Fibroblast of mammary gland (primary cell): ENCODE measurements around the gene STIM1.

Experiments
- DNase-seq: peaks from one replicate; pipeline ENCODE4 v3.0.0-alpha.2; 2010; ENCODE audit warnings: low read depth
- H3K4me3 ChIP-seq: 2 replicates; pipeline ENCODE4 v1.5.1; 2011; ENCODE audit warnings: low read depth, mild to moderate bottlenecking, low read length, moderate library complexity; ENCODE audit not compliant: control insufficient read depth
- TF ChIP-seq, protein P1 (sequence below): conservative IDR thresholded peaks from 2 replicates; pipeline ENCODE4 v1.5.1; 2011; ENCODE audit warnings: low read depth, low read length, inconsistent platforms; ENCODE audit not compliant: control insufficient read depth, insufficient read depth

The STIM1 gene

GRCh38 chr11:3815845-3816244 lies 39.6 kb upstream of the STIM1 start:
- DNase-seq = no peak
- TF ChIP-seq, protein P1, sequence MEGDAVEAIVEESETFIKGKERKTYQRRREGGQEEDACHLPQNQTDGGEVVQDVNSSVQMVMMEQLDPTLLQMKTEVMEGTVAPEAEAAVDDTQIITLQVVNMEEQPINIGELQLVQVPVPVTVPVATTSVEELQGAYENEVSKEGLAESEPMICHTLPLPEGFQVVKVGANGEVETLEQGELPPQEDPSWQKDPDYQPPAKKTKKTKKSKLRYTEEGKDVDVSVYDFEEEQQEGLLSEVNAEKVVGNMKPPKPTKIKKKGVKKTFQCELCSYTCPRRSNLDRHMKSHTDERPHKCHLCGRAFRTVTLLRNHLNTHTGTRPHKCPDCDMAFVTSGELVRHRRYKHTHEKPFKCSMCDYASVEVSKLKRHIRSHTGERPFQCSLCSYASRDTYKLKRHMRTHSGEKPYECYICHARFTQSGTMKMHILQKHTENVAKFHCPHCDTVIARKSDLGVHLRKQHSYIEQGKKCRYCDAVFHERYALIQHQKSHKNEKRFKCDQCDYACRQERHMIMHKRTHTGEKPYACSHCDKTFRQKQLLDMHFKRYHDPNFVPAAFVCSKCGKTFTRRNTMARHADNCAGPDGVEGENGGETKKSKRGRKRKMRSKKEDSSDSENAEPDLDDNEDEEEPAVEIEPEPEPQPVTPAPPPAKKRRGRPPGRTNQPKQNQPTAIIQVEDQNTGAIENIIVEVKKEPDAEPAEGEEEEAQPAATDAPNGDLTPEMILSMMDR = no peak
- no peak overlapping the region for H3K4me3 ChIP-seq

- TF ChIP-seq, protein P1 = no peak
- H3K4me3 ChIP-seq = no peak overlapping the region
- no peak for DNase-seq
Observed at GRCh38 chr11:3816673-3817072, 38.8 kb upstream of the STIM1 start.

DNA sequence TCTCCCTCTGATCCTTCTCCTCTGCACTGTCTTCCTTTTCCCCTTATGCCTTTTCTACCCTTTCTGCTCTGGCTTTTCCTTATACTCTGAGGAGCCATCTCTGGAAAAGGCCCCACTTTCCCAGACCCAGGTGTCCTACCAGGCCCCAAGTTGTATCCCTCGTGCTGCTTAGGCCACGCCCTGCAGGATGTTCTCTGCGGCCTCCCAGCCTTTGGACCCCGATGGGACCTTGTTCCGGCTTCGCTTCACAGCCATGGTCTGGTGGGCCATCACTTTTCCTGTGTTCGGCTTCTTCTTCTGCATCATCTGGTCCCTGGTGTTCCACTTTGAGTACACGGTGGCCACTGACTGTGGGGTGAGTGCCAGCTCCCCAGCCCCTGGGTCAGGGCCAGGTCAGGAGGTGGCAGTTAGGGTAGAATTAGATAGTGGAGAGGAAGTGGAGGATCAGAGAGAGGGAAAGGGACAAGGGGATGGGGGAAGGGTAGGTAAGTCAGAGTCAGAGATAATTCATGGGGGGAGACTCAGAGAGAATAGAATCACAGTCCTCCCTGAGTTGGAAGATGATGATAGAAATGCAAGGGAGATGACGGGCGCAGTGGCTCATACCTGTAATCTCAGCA lies 38.2 kb upstream of the STIM1 start:
- no peak overlapping the region for H3K4me3 ChIP-seq
- TF ChIP-seq, protein P1 = no peak
- DNase-seq = no peak

DNA sequence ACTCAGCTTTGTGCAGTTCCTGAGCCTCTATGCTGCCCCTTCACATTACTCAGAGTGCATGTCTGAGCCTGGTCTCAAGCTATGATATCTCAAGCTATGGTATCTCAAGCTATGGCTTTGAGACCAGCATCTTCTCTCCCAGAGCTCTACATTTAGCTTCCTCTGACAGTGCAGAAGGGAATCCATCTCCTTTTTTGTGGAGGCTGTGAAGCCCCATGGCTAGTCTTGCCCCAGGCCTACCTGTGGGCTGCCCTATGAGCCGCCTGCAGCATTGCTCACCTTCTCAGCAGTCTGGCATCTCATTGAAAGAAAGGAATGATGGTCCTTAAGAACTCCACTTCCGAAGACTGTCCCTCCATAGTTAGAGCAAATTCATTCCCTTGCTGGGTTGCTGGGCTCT lies 34.5 kb upstream of the STIM1 start:
- H3K4me3 ChIP-seq = no peak overlapping the region
- TF ChIP-seq, protein P1 = no peak
- no peak for DNase-seq

DNA sequence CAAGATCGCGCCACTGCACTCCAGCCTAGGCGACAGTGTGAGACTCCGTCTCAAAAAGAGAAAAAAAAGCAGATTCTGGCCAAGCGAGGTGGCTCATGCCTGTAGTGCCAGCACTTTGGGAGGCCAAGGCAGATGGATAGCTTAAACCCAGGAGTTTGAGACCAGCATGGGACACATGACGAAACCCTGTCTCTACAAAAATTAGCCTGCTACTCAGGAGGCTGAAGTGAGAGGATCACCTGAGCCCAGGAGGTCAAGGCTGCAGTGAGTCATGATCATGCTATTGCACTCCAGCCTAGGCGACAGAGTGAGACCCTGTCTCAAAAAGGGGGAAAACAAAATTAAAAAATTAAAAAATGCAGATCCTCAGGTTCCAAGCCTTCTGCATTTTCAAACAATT lies 33.2 kb upstream of the STIM1 start:
- DNase-seq = no peak
- TF ChIP-seq, protein P1 = no peak
- H3K4me3 ChIP-seq = no peak overlapping the region

- H3K4me3 ChIP-seq = no peak overlapping the region
- TF ChIP-seq, protein P1 = no peak
- DNase-seq = peak; percentile 89
Observed at GRCh38 chr11:3823303-3823702, 32.2 kb upstream of the STIM1 start.
